BE2C (cell line): ENCODE measurements around the gene ASAP2.

ENCODE experiments used
- DNase-seq: peaks from one replicate; pipeline ENCODE4 v3.0.0-alpha.2; 2020
- H3K27me3 ChIP-seq: fragments of 250-450 bp; sonication (Bioruptor Pico); 2 replicates; pipeline ENCODE4 v1.5.1; 2020; ENCODE audit warnings: mild to moderate bottlenecking
- H3K36me3 ChIP-seq: fragments of 250-450 bp; sonication (Bioruptor Pico); 2 replicates; pipeline ENCODE4 v1.5.1; 2020; ENCODE audit warnings: mild to moderate bottlenecking
- H3K4me1 ChIP-seq: fragments of 250-450 bp; sonication (Bioruptor Pico); 2 replicates; pipeline ENCODE4 v1.5.1; 2020
- H3K4me3 ChIP-seq: 2 replicates; pipeline ENCODE4 v1.5.1; 2011; ENCODE audit warnings: low read depth, low read length
- H3K9me3 ChIP-seq: fragments of 250-450 bp; sonication (Bioruptor Pico); 2 replicates; pipeline ENCODE4 v1.5.1; 2020
- CTCF ChIP-seq: IDR thresholded peaks from 2 replicates; pipeline ENCODE4 v1.5.1; 2012; ENCODE audit warnings: mild to moderate bottlenecking, low read depth, low read length

ASAP2 gene

GRCh38 chr2:9385841-9386240, 179.2 kb downstream of the ASAP2 start:
- DNase-seq: no peak
- H3K4me1 ChIP-seq: peaks cover 3% of the 10 kb centered on the region
- H3K9me3 ChIP-seq: no peaks in the 10 kb centered on the region
- H3K27me3 ChIP-seq: no peaks in the 10 kb centered on the region
- H3K4me3 ChIP-seq: no peak overlapping the region
- TF ChIP-seq CTCF: no peak
- peaks cover 2% of the 10 kb centered on the region; the same call in 1 of the 2 replicates for H3K36me3 ChIP-seq

- H3K4me3 ChIP-seq: no peak overlapping the region
- no peak for TF ChIP-seq CTCF
- no peaks in the 10 kb centered on the region for H3K9me3 ChIP-seq
- no peak for DNase-seq
- no peaks in the 10 kb centered on the region; the same call in 1 of the 2 replicates for H3K36me3 ChIP-seq
- H3K27me3 ChIP-seq: no peaks in the 10 kb centered on the region
- H3K4me1 ChIP-seq: no peaks in the 10 kb centered on the region; the same call in 1 of the 2 replicates
Measured at GRCh38 chr2:9388199-9388681, 181.6 kb downstream of the ASAP2 start.

DNA sequence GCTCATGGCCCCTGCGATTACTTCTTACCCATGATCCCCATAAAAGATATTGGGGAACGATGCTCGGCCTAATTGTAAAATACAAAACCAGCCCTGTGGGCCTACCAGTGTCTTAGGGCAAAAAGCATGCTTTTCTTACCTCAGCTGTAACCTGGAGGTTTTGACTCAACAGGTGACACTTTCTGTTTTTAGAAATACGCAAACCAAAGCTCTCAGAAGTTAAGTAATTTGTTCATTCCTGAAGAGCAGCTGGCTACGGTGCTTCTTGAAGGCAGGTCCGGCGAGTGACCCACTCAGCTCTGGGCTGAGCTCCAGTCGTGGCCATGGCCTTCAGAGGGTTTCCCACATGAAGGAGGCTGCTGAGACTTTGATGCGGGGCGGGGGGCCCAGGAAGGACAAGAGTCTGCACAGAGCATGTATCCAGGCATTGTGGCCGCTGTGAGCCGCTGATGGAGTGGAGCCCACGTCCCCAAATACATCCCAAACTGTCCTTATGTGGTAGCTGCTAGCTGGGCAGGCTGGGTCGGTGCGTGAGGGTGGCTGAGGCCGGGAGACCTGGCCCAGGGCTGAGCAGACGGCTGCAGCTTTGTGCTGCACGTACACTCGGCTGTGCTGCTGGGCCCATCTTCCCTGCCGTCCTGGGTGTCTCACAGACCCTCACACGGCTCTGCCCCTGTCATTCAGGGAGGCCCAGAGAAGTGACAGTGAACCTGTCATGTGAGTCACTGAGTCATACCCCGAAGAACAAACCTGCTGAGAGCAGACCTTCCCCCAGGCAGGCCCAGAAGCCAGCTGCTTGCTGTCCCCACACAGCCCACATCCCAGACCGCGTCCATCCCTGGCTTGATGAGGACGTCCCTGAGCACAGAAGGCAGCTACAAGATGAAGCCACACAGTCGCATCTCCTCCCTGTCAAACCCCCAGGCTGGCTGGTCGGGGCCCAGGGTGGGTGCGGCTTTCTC, 182.6 kb downstream of the ASAP2 start:
- Histone ChIP-seq H3K36me3 (no peaks in the 10 kb centered on the region; the same call in 1 of the 2 replicates), H3K4me3 (no peak overlapping the region), H3K27me3 (no peaks in the 10 kb centered on the region), H3K4me1 (no peaks in the 10 kb centered on the region; the same call in 1 of the 2 replicates), H3K9me3 (no peaks in the 10 kb centered on the region)
- TF ChIP-seq CTCF: no peak
- DNase-seq: peak; percentile 49

GRCh38 chr2:9390151-9390850, 183.7 kb downstream of the ASAP2 start:
- TF ChIP-seq CTCF: no peak
- H3K36me3 ChIP-seq: no peaks in the 10 kb centered on the region; the same call in 1 of the 2 replicates
- H3K4me1 ChIP-seq: no peaks in the 10 kb centered on the region; the same call in 1 of the 2 replicates
- H3K4me3 ChIP-seq: no peak overlapping the region
- H3K9me3 ChIP-seq: no peaks in the 10 kb centered on the region
- no peak for DNase-seq
- H3K27me3 ChIP-seq: no peaks in the 10 kb centered on the region

- Histone ChIP-seq H3K9me3 (no peaks in the 10 kb centered on the region), H3K4me3 (no peak overlapping the region), H3K36me3 (no peaks in the 10 kb centered on the region; the same call in 1 of the 2 replicates), H3K27me3 (no peaks in the 10 kb centered on the region), H3K4me1 (no peaks in the 10 kb centered on the region; the same call in 1 of the 2 replicates)
- DNase-seq: no peak
- no peak for TF ChIP-seq CTCF
Measured at GRCh38 chr2:9390991-9391390, 184.4 kb downstream of the ASAP2 start.
